ENCODE data around the gene SMCR8. TPM values are rescaled to one million over a fixed set of nuclear protein-coding genes. Genes with fewer than 3 reads are reported as not detected.

SMCR8 gene
- total and polyA plus RNA-seq, 2 of the 4 experiments (the other 2 are of a cell fraction): 7.1 to 10.9 TPM

DNA sequence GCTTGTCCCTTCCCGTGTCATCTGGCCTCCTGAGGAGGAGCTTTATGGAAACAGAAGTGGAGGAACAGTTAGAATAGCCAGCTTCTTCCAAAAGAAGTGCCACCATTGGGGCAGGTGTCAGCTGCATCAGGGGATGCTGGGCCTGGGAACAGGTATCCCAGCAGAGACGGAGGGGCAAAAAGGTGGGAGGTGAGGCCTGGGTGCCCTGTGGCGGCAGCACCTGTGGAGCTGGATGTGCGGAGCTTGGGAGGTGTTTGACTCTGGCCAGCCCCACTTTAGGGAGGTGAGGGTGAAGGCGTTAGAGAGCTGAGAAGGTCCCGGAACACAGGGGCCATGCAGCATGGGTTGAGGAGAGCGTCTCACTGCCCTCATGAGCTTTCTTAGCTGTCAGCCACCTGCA lies 5.2 kb downstream of the SMCR8 start:
- Histone ChIP-seq H2BK120ac (ENCODE audit: low read depth, low read length) (no peak overlapping the region), H3K79me1 (ENCODE audit: low read depth in 1 of 2, low read length in 2 of 2) (peaks cover 29 to 87% of the 10 kb centered on the region in 2 experiments), H2BK15ac (ENCODE audit: low read depth, low read length) (no peak overlapping the region), H3K56ac (ENCODE audit: extremely low read depth, insufficient read depth, low read length) (no peak overlapping the region), H3K4me3 (ENCODE audit: insufficient read depth, low read depth, low read length) (no peak overlapping the region), H4K5ac (ENCODE audit: low read depth, low read length) (no peak overlapping the region), H3K27me3 (ENCODE audit: control insufficient read depth, insufficient read depth, low read length) (no peaks in the 10 kb centered on the region), H3K4me2 (ENCODE audit: low read depth, low read length) (no peak overlapping the region), H4K20me1 (ENCODE audit: insufficient read depth, low read length) (peaks cover 54% of the 10 kb centered on the region), H3K23ac (ENCODE audit: low read depth, low read length) (no peak overlapping the region), H2BK20ac (ENCODE audit: low read depth, low read length) (no peak overlapping the region), H3K4me1 (ENCODE audit: control insufficient read depth, insufficient read depth, low read length) (peaks cover 10% of the 10 kb centered on the region; the same call in 1 of the 2 replicates), H2AK9ac (replicated peaks; ENCODE audit: low read depth, low read length, poor library complexity) (peak overlapping the region; percentile 26), H3K36me3 (ENCODE audit: control insufficient read depth, insufficient read depth, low read length) (peaks cover 54% of the 10 kb centered on the region), H2AFZ (replicated peaks; ENCODE audit: low read length, poor library complexity) (no peak overlapping the region), H4K8ac (ENCODE audit: low read depth in 2 of 2, low read length in 2 of 2) (no peak overlapping the region), H3K14ac (replicated peaks; ENCODE audit: low read depth, low read length) (no peak overlapping the region), H2BK5ac (ENCODE audit: low read depth, low read length, poor library complexity, severe bottlenecking) (no peak overlapping the region), H2AK5ac (ENCODE audit: low read depth, low read length) (no peak overlapping the region), H3K4ac (ENCODE audit: low read depth, low read length) (no peak overlapping the region), H3K9ac (ENCODE audit: low read depth, low read length) (no peak overlapping the region), H3K9me3 (ENCODE audit: control insufficient read depth, insufficient read depth, low read length) (no peaks in the 10 kb centered on the region), H4K91ac (ENCODE audit: insufficient read depth, low read depth, low read length) (no peak overlapping the region), H3K9me1 (ENCODE audit: insufficient read depth, low read length) (peaks cover 18% of the 10 kb centered on the region; the same call in 1 of the 2 replicates), H3K27ac (ENCODE audit: insufficient read depth, low read length) (no peak overlapping the region), H3K18ac (ENCODE audit: low read depth, low read length) (no peak overlapping the region)
- ATAC-seq (ENCODE audit: low read depth): no peak
- intact Hi-C loops (cut with micrococcal nuclease) (no loop called here), dilution Hi-C loops (cut with HindIII; ENCODE audit: low sequenced_read_pairs, unreplicated experiment) (no loop called here), in situ Hi-C loops (cut with MboI; ENCODE audit: low sequenced_read_pairs) (no loop called here)
- TF ChIP-seq CHD1 (IDR thresholded peaks at IDR 0.05; ENCODE audit: low read depth, low read length) (no peak), RCOR1 (IDR thresholded peaks at IDR 0.05; ENCODE audit: insufficient replicate concordance, low read length) (no peak), SMC3 (IDR thresholded peaks at IDR 0.05; ENCODE audit: low read depth, low read length) (no peak), CEBPB (IDR thresholded peaks at IDR 0.05; ENCODE audit: low read depth, low read length) (no peak), FOS (IDR thresholded peaks at IDR 0.05; ENCODE audit: low read depth, low read length) (no peak), NFE2L2 (IDR thresholded peaks at IDR 0.05; ENCODE audit: low read depth, low read length) (no peak), MXI1 (IDR thresholded peaks at IDR 0.05; ENCODE audit: borderline replicate concordance, low read depth, low read length) (no peak), RAD21 (IDR thresholded peaks at IDR 0.05; ENCODE audit: low read length) (no peak), MAFK (IDR thresholded peaks at IDR 0.05; ENCODE audit: low read depth, low read length) (no peak), MAZ (IDR thresholded peaks at IDR 0.05; ENCODE audit: borderline replicate concordance, low read depth, low read length) (no peak), POLR2A (IDR thresholded peaks at IDR 0.05; ENCODE audit: low read depth, low read length) (no peak), RFX5 (IDR thresholded peaks at IDR 0.05; ENCODE audit: low read depth, low read length) (no peak)
- TF ChIP-seq, protein P1, sequence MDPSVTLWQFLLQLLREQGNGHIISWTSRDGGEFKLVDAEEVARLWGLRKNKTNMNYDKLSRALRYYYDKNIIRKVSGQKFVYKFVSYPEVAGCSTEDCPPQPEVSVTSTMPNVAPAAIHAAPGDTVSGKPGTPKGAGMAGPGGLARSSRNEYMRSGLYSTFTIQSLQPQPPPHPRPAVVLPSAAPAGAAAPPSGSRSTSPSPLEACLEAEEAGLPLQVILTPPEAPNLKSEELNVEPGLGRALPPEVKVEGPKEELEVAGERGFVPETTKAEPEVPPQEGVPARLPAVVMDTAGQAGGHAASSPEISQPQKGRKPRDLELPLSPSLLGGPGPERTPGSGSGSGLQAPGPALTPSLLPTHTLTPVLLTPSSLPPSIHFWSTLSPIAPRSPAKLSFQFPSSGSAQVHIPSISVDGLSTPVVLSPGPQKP (IDR thresholded peaks at IDR 0.05; ENCODE audit: borderline replicate concordance, low read depth, low read length): no peak
- TF ChIP-seq, protein P2, sequence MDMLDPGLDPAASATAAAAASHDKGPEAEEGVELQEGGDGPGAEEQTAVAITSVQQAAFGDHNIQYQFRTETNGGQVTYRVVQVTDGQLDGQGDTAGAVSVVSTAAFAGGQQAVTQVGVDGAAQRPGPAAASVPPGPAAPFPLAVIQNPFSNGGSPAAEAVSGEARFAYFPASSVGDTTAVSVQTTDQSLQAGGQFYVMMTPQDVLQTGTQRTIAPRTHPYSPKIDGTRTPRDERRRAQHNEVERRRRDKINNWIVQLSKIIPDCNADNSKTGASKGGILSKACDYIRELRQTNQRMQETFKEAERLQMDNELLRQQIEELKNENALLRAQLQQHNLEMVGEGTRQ (IDR thresholded peaks at IDR 0.05; ENCODE audit: low read depth, low read length): no peak
- BruUV-seq (replicated peaks): no TSS peak
- DNase-seq: no peak
- WGBS, 2 experiments (ENCODE audit: extremely low coverage in 2 of 2, insufficient read length in 1 of 2): 92% methylated on average over 4 of the region's 7 CpGs; no CpG with 5 or more reads in 1 of the 2 experiments
- CTCF ChIA-PET: no interaction called here
- POLR2A ChIA-PET (ENCODE audit: unreplicated experiment): no interaction called here

All from IMR-90 (cell line).